Endometrial microvascular endothelial cells (primary cell): ENCODE measurements around the gene DUSP1. TPM values are rescaled to one million over a fixed set of nuclear protein-coding genes. Genes with fewer than 3 reads are reported as not detected.
"Not testable (repeated sequence)": the region's sequence is repeated elsewhere in the genome, so short reads cannot be mapped to it uniquely, and the experiment has no call there.

ENCODE experiments used
- in situ Hi-C: cut with HindIII; loops from 2 replicates; pipeline ENCODE4 v1.10.0; 2017; ENCODE audit warnings: low sequenced_read_pairs, low pct_unique_long_range_greater_than_20kb; ENCODE audit errors: inconsistent ontology term
- total RNA-seq: library from RNA; depleted of rRNA; stranded (reverse); fragments of >200 nt; gene quantifications from one replicate; pipeline ENCODE4 v1.2.3, GENCODE V29; 2015; ENCODE audit errors: inconsistent ontology term

The DUSP1 gene
- 143 TPM for total RNA-seq

GRCh38 chr5:172770675-172771438 lies at the start of gene DUSP1:
Gene DUSP1, minus strand, starts transcription at chr5:172771195. Its CDS starts 243 bp downstream, at chr5:172770952.
- in situ Hi-C loops, result no loop called here

GRCh38 chr5:172820046-172820767 lies 49.2 kb upstream of the DUSP1 start:
- in situ Hi-C loops, result no loop called here

- in situ Hi-C loops, result no loop called here
Observed at GRCh38 chr5:172819569-172819968, 48.6 kb upstream of the DUSP1 start.

- in situ Hi-C loops, result no loop called here
Observed at GRCh38 chr5:172818081-172818480, 47.1 kb upstream of the DUSP1 start.

- in situ Hi-C loops, result no loop called here
Observed at GRCh38 chr5:172817664-172818063, 46.7 kb upstream of the DUSP1 start.

- in situ Hi-C loops, result no loop called here
Observed at GRCh38 chr5:172816925-172817562, 46.0 kb upstream of the DUSP1 start.

GRCh38 chr5:172815631-172816030 lies 44.6 kb upstream of the DUSP1 start:
- in situ Hi-C loops, result no loop called here

- in situ Hi-C loops, result not testable (repeated sequence)
Observed at GRCh38 chr5:172810996-172811395, 40.0 kb upstream of the DUSP1 start.

GRCh38 chr5:172809774-172810173 lies 38.8 kb upstream of the DUSP1 start:
- in situ Hi-C loops, result no loop called here

GRCh38 chr5:172807766-172808311 lies 36.8 kb upstream of the DUSP1 start:
- in situ Hi-C loops, result no loop called here

- in situ Hi-C loops, result no loop called here
Observed at GRCh38 chr5:172806897-172807672, 36.1 kb upstream of the DUSP1 start.

- in situ Hi-C loops, result no loop called here
Observed at GRCh38 chr5:172805736-172806255, 34.8 kb upstream of the DUSP1 start.

GRCh38 chr5:172805018-172805683 lies 34.2 kb upstream of the DUSP1 start:
- in situ Hi-C loops, result no loop called here

- in situ Hi-C loops, result no loop called here
Observed at GRCh38 chr5:172802567-172803176, 31.7 kb upstream of the DUSP1 start.

GRCh38 chr5:172802112-172802511 lies 31.1 kb upstream of the DUSP1 start:
- in situ Hi-C loops, result no loop called here

- in situ Hi-C loops, result no loop called here
Observed at GRCh38 chr5:172801179-172801671, 30.2 kb upstream of the DUSP1 start.

GRCh38 chr5:172800088-172800551 lies 29.1 kb upstream of the DUSP1 start:
- in situ Hi-C loops, result no loop called here
